Endothelial cell of umbilical vein (primary cell): ENCODE data around the gene NAA40. TPM values are rescaled to one million over a fixed set of nuclear protein-coding genes. Genes with fewer than 3 reads are reported as not detected.

Experiments
- BruUV-seq: library from RNA; stranded (reverse); fragments of 400-500 nt; replicated peaks from 2 replicates; lab custom pipeline; 2021; lab: Mats Ljungman, UMichigan
- CTCF ChIA-PET: fragments of 300-600, 350-600 bp; sonication (Branson Sonifier 250); formaldehyde crosslinking; loops from one replicate; lab custom pipeline; 2021; ENCODE audit warnings: antibody characterized with exemption, inconsistent platforms; lab: Charles Lee
- POLR2A ChIA-PET: fragments of 300-600, 350-600 bp; sonication (Branson Sonifier 250); formaldehyde crosslinking; loops from one replicate; lab custom pipeline; 2021; ENCODE audit warnings: antibody characterized with exemption, inconsistent platforms; lab: Charles Lee
- DNase-seq: peaks from one replicate; pipeline ENCODE4 v3.0.0-alpha.2; 2011; ENCODE audit warnings: low read depth, low spot score
- FAIRE-seq: peaks from 2 replicates; lab custom pipeline; 2011; peaks lifted over from hg19 to GRCh38; lab: Jason Lieb, UNC
- H2AFZ ChIP-seq: 2 replicates; pipeline ENCODE4 v1.6.0; 2012; ENCODE audit warnings: low read depth, low read length, control low read depth, inconsistent platforms
- H3K27ac ChIP-seq: 2 replicates; pipeline ENCODE4 v1.5.1; 2011; ENCODE audit warnings: low read depth, mild to moderate bottlenecking, control low read depth, low read length, moderate library complexity; ENCODE audit not compliant: insufficient read depth
- H3K27me3 ChIP-seq, 2 experiments: 2 replicates each; pipeline versions ENCODE4 v1.6.0 to v1.6.1; 2011; ENCODE audit warnings: low read length in 2 of 2, mixed read lengths in 1 of 2; ENCODE audit not compliant: control insufficient read depth in 2 of 2, insufficient read depth in 2 of 2
- H3K36me3 ChIP-seq, 2 experiments: 2 replicates in 1 of 2; 3 replicates in 1 of 2; pipeline ENCODE4 v1.5.1; 2011; ENCODE audit warnings: low read length in 2 of 2, mild to moderate bottlenecking in 1 of 2, moderate library complexity in 1 of 2; ENCODE audit not compliant: control insufficient read depth in 2 of 2, insufficient read depth in 2 of 2; ENCODE audit errors: extremely low read depth in 1 of 2
- H3K4me1 ChIP-seq: 3 replicates; pipeline ENCODE4 v1.5.1; 2011; ENCODE audit warnings: mild to moderate bottlenecking, low read length; ENCODE audit not compliant: control insufficient read depth, insufficient read depth; ENCODE audit errors: extremely low read depth
- H3K4me2 ChIP-seq: 2 replicates; pipeline ENCODE4 v1.6.1; 2011; ENCODE audit warnings: low read length, control low read depth, mixed read lengths; ENCODE audit not compliant: insufficient read depth
- H3K4me3 ChIP-seq, 3 experiments: fragments of 200-600 bp in 1 of 3; sonication (generic), shearing (Covaris generic) in 1 of 3; replicated peaks in 1 of 3; 2 replicates each; pipeline ENCODE4 v1.5.1; 2011 to 2016; ENCODE audit warnings: control low read depth in 3 of 3, low read length in 3 of 3, mild to moderate bottlenecking in 2 of 3, inconsistent platforms in 1 of 3, low read depth in 1 of 3, moderate library complexity in 1 of 3; ENCODE audit not compliant: insufficient read depth in 1 of 3
- H3K79me2 ChIP-seq: 2 replicates; pipeline ENCODE4 v1.6.0; 2012; ENCODE audit warnings: low read length, inconsistent platforms; ENCODE audit not compliant: control insufficient read depth, insufficient read depth
- H3K9ac ChIP-seq: replicated peaks from 2 replicates; pipeline ENCODE3; 2011; ENCODE audit warnings: low read length, control low read depth; ENCODE audit not compliant: insufficient read depth; ENCODE audit errors: extremely low read depth
- H3K9me1 ChIP-seq: replicated peaks from 3 replicates; pipeline ENCODE4 v1.6.0; 2011; ENCODE audit warnings: mild to moderate bottlenecking, low read length; ENCODE audit not compliant: control insufficient read depth, insufficient read depth; ENCODE audit errors: extremely low read depth
- H3K9me3 ChIP-seq: replicated peaks from 2 replicates; pipeline ENCODE4 v1.5.1; 2012; ENCODE audit warnings: low read length, inconsistent platforms; ENCODE audit not compliant: control insufficient read depth, insufficient read depth
- H4K20me1 ChIP-seq: replicated peaks from 2 replicates; pipeline ENCODE3; 2011; ENCODE audit warnings: mild to moderate bottlenecking, low read length; ENCODE audit not compliant: control insufficient read depth, insufficient read depth; ENCODE audit errors: extremely low read depth
- CTCF ChIP-seq, 2 donors: IDR thresholded peaks; 1 replicate in 1 of 2; 2 replicates in 1 of 2; pipeline ENCODE4 v1.5.1; 2011; ENCODE audit warnings: low read length in 2 of 2, mild to moderate bottlenecking in 2 of 2, moderate library complexity in 2 of 2, control low read depth in 1 of 2, inconsistent platforms in 1 of 2, low read depth in 1 of 2; ENCODE audit not compliant: insufficient read depth in 1 of 2; ENCODE audit errors: extremely low read depth in 1 of 2
- EZH2 ChIP-seq: IDR thresholded peaks from 2 replicates; pipeline ENCODE4 v1.6.1; 2012; ENCODE audit warnings: borderline replicate concordance, low read depth, mild to moderate bottlenecking, moderate library complexity, low read length, inconsistent platforms; ENCODE audit not compliant: severe bottlenecking
- FOS ChIP-seq: IDR thresholded peaks from 2 replicates; pipeline ENCODE4 v1.6.1; 2011; ENCODE audit warnings: mild to moderate bottlenecking, low read length, moderate library complexity, borderline replicate concordance; ENCODE audit not compliant: insufficient read depth
- GATA2 ChIP-seq: IDR thresholded peaks from 2 replicates; pipeline ENCODE4 v1.7.0; 2011; ENCODE audit warnings: low read depth, mild to moderate bottlenecking, moderate library complexity, mixed read lengths, low read length; ENCODE audit not compliant: insufficient read length, insufficient read depth
- JUN ChIP-seq: IDR thresholded peaks from 2 replicates; pipeline ENCODE4 v1.6.1; 2011; ENCODE audit warnings: borderline replicate concordance, low read depth; ENCODE audit not compliant: insufficient read length, insufficient read depth
- MYC ChIP-seq: IDR thresholded peaks from one replicate; pipeline ENCODE4 v1.6.1; 2011; ENCODE audit warnings: mild to moderate bottlenecking, low read depth, low read length
- POLR2A ChIP-seq: IDR thresholded peaks from 2 replicates; pipeline ENCODE4 v1.6.1; 2012; ENCODE audit warnings: low read depth, mild to moderate bottlenecking, control low read depth, low read length
- POLR2AphosphoS5 ChIP-seq: IDR thresholded peaks from 2 replicates; pipeline ENCODE4 v1.6.1; 2012; ENCODE audit warnings: low read depth, mild to moderate bottlenecking, control low read depth, low read length, moderate library complexity; ENCODE audit not compliant: insufficient read depth
- dilution Hi-C: fragments of 300-500 bp; cut with MboI; formaldehyde crosslinking; loops from one replicate; pipeline ENCODE4 v1.15.0; 2019; ENCODE audit warnings: low sequenced_read_pairs; ENCODE audit not compliant: extremely low pct_ligation_motif_present
- intact Hi-C: fragments of 100-400 bp; cut with micrococcal nuclease; formaldehyde crosslinking; loops from one replicate; pipeline ENCODE4 v1.10.0; 2022
- polyA plus RNA-seq, 4 experiments: library from polyadenylated mRNA; depleted of rRNA in 3 of 4; stranded (reverse) in 3 of 4; unstranded in 1 of 4; fragments of >200 nt; gene quantifications; 2 replicates each; pipeline versions ENCODE4 v1.2.1 to v1.2.3, GENCODE V29; 2011 to 2012; ENCODE audit warnings: missing spikeins in 1 of 4
- total RNA-seq: library from RNA; stranded (reverse); gene quantifications from 2 replicates; pipeline ENCODE4 v1.2.3, GENCODE V29; 2021
- TF ChIP-seq, protein P1 (sequence below): IDR thresholded peaks from 2 replicates; pipeline ENCODE4 v1.6.1; 2011; ENCODE audit not compliant: insufficient read depth, insufficient read length

The NAA40 gene
- total and polyA plus RNA-seq, 2 donors (not counting 3 experiments of a cell fraction or from before 2014, with no cell fraction given), result 28.5 to 32.3 TPM

- intact Hi-C loops, result no loop called here
- DNase-seq, result no peak
- CTCF ChIA-PET, result interaction anchor here (2.7 to 3.1 kb wide), 2 partner anchors 32 to 76 kb away, joined by 10 to 12 read pairs; partner anchors contain the start of gene MARK2
- Histone ChIP-seq H2AFZ (no peak overlapping the region), H3K36me3 (no peaks in the 10 kb centered on the region), H3K27ac (no peak overlapping the region), H3K4me1 (peaks cover 7% of the 10 kb centered on the region), H3K79me2 (no peaks in the 10 kb centered on the region), H3K4me2 (no peak overlapping the region), H3K9me3 (no peaks in the 10 kb centered on the region), H3K9me1 (no peaks in the 10 kb centered on the region), H4K20me1 (no peaks in the 10 kb centered on the region), H3K27me3 (peaks cover 0 to 2% of the 10 kb centered on the region in 2 experiments), H3K4me3 (no peak overlapping the region), H3K9ac (no peak overlapping the region)
- dilution Hi-C loops, result no loop called here
- BruUV-seq, result no TSS peak
- TF ChIP-seq GATA2 (no peak), MYC (no peak), POLR2A (no peak), FOS (no peak), JUN (no peak), EZH2 (no peak), POLR2AphosphoS5 (no peak), CTCF (IDR thresholded peaks at IDR 0.05; ENCODE audit: extremely low read depth in 1 of 2, insufficient read depth in 1 of 2, low read depth in 1 of 2, low read length in 2 of 2) (no peak)
- TF ChIP-seq, protein P1, sequence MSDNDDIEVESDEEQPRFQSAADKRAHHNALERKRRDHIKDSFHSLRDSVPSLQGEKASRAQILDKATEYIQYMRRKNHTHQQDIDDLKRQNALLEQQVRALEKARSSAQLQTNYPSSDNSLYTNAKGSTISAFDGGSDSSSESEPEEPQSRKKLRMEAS, result no peak
- POLR2A ChIA-PET, result no interaction called here
- no peak for FAIRE-seq
Measured at GRCh38 chr11:63913866-63914830, 24.7 kb upstream of the NAA40 start.
